ENCODE results near the gene GRIA3.

GRIA3 gene

GRCh38 chrX:123193101-123193500 lies 9.0 kb downstream of the GRIA3 start:
- no peak for DNase-seq (ENCODE audit: low read depth)

DNA sequence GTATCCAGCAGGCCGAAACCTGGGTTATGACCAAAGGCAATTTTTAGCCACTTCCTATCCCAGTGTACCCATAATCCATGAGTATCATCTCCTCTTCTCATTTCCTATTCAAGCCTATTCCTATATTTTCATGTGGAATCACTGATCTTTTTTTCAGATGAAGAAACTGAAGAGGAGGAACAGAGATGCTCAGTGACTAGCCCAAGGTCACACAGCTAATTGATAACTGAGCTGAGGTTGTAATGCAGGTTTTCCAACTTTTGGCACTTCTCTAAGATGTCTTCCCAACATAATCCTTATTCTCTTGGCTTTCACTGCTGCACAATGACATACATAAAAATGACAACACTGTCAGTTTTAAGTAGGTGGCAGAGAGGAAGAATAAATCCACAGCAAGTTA lies 15.3 kb downstream of the GRIA3 start:
- DNase-seq (ENCODE audit: low read depth): no peak

DNA sequence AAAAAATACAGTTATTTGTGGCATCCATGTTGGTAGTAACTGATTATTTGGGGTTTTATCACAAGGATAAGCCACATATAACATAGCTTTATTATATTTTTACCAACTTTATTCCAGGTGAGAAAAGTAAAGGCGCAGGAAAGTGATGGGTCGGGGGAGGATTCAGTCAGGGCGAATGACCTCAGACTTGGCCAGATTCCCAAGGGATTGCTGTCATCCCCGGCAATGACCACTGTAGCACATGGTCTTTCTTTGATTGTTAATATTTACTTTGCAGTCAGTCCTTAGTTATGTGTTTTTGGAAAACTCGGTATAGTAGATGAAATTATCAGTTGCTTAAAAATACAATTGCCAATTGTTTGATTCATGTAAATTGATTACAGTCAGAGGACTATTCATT lies 17.6 kb downstream of the GRIA3 start:
- DNase-seq (ENCODE audit: low read depth): no peak

- DNase-seq (ENCODE audit: low read depth): no peak
These were observed 18.4 kb downstream of the GRIA3 start for GRCh38 chrX:123202523-123202922.

DNA sequence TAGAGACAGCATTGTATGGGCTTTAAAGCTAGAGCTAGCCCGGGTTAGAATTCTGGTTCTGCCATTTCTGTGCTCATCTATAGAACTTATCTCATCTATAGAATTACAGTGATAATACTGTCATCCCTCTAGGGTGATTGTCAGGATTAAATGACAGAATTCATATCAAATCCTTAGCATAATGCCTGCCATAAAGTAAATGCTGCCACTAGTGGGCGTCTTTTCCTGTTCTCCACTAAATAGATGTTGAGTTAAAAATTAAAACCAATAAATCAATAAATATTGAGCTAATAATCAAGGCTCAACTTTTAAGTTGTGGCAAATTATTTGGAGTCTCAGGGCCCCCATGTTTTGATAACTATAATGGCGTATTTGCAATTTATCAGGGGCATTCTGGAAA lies 19.7 kb downstream of the GRIA3 start:
- DNase-seq (ENCODE audit: low read depth): no peak

- no peak for DNase-seq (ENCODE audit: low read depth)
These were observed 22.1 kb downstream of the GRIA3 start for GRCh38 chrX:123206176-123206575.

DNA sequence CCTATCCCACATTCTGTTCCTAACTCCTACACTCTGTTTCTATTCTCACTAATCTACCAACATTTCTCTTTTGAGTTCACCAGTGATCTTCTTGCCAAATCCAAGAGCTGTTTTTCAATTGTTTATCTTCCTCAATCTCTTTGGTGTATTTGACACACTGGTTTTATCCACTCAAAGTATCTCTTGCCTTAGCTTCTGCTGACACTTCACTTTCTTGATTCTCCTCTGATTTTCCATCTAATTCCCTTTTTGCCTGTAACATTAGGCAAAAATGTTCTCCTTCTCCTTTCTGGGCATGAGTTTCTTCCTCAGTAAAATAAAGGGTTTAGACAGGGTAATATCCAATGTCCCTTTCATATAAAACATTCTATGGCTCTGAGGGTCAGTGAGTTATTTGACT lies 26.2 kb downstream of the GRIA3 start:
- no peak for DNase-seq (ENCODE audit: low read depth)

DNA sequence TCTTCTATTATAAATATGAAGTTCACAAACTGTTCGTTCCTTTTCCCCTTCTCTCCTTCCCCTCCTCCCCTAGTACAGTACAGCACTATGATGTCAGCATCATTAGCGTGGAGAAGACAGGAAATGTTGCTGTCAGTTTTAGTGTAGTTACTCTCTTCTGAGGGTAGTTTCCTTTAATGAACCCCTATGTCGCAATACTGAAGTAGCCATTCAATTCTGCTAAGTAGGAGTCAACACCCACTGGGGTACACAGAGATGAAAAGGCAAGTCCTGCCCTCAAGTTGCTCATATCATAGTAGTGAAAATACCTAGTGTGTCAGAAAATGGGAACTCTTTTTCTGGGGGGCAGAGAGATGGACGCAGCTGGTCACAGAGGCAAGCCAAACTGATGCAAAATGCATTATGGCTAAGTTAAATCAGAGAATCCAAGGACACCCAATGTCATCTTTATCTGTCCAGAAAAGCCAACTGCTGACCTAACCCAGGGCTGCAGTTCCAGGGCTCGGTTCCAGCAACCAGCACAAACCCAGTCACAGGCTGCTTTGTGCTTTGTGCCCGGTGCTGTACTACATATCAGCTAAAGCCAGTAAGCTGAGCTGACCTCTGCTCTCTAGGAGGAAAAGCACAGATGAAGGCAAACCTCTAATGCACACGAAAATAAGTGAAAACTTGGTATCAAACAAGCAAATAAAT lies 31.5 kb downstream of the GRIA3 start:
- no peak for DNase-seq (ENCODE audit: low read depth)

DNA sequence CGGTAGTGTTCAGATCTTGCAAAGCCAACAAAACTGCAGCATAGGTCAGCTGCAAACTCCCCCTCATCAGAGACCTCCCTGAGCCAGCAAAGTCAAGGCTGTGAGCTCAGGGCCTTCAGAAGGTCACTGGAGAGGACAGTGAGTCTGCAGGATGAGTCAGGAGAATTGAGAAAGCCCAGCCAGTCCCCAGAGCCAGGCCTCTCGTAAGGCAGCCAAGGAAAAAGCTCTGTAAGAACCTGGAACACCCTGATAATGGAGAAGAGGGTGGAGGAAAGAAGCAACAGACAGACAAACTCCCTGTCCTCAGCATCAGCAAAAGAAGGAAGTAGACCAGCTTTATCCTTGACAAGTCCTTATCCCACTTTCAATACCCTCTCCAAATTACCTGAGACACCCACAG lies 33.0 kb downstream of the GRIA3 start:
- DNase-seq (ENCODE audit: low read depth): no peak

GRCh38 chrX:123217728-123218127 lies 33.6 kb downstream of the GRIA3 start:
- DNase-seq (ENCODE audit: low read depth): no peak

DNA sequence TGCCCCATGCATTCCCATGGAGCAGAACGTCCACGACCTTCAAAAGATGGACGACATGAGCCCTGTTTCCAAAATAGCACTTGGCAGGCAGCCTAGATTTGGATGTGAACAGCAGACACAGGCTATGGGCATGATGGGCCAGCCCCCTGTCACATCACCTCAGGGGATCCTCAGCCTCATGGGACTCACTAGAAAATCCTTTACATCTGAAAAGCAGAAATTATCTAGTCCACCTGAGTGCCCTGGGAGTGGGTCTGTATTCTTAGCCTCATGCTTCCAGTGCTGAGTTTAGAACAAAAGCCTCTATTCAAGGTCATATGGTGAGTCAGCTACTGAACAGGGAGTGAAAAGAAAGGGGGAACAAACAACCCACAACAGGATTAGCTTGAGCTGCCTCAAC lies 35.8 kb downstream of the GRIA3 start:
- no peak for DNase-seq (ENCODE audit: low read depth)

DNA sequence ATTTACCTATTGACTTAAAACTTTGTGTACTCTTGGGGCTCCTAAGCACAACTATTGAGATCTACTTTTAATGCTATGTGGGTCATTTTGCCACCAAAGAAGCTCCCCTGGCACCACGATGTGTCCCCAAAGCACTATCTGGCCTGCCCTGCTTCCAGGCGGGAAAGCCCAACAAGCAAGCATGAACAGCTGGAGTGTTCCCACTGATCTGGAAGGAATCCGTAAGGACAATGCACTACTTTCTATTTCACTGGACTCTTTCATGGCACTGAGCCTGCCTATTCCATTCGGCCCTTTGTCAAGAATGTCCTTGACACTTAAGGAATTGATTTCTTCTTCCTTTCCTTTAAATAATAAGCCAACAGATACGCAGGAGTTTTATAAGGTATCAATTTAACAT lies 38.8 kb downstream of the GRIA3 start:
- DNase-seq (ENCODE audit: low read depth): no peak

DNA sequence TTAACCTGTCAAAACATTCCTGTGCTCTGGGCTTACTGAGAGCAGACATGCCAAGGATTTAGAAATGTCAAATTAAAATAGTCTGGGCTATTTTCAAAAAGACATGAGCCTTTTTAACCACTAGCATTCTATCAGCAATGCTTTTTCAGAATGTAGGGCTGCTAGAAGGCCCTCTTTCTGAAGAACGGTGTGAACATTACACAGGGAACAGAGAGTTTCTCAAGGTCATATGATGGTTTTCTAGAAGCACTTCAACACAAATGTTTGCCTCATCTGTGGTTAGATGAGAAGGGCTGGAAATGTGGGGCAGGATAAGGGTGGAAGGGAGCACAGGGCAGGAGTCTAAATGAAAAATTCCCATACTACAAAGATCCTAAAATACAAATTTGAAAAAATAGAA lies 39.3 kb downstream of the GRIA3 start:
- no peak for DNase-seq (ENCODE audit: low read depth)

DNA sequence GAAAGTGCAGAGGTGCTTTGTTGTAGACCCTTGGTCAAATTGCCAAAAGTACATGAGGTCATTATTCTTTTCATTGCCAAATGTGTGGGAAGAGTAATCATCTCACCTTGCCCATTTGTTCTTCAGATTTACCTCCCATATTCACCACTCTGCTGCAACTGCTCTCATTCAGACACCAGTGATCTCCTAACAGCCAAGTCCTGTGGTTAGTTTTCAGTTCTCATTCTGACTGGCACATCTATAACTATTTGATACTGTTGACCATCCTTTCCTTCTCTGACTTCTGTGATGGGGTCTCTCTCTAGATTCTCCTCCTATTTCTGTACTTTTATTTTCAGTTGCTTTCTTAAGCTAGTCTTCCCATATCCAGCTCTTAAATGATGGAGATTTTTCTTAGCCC lies 39.8 kb downstream of the GRIA3 start:
- no peak for DNase-seq (ENCODE audit: low read depth)

GRCh38 chrX:123230798-123231197 lies 46.7 kb downstream of the GRIA3 start:
- no peak for DNase-seq (ENCODE audit: low read depth)

DNA sequence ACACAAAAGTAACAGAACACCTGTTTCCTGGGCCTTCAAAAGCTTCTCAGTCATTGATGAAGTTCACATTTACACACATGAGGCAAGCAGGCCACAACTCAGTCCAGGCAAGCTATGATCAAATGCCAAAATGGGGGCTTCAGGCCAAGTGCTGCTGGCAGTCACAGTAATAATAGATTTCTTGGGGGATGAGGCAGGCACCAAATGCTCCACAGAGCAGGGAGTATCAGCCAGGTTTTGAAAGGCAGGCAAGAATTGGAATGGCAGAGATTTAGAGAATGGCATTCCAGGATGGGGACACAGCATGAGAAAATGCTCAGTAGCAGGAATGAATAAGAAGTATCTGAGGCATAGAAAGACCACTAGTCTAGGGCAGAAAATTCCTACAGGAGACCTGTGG lies 52.8 kb downstream of the GRIA3 start:
- DNase-seq (ENCODE audit: low read depth): no peak

- no peak for DNase-seq (ENCODE audit: low read depth)
These were observed 53.2 kb downstream of the GRIA3 start for GRCh38 chrX:123237271-123237670.

- DNase-seq (ENCODE audit: low read depth): no peak
These were observed 70.4 kb downstream of the GRIA3 start for GRCh38 chrX:123254457-123254856.

DNA sequence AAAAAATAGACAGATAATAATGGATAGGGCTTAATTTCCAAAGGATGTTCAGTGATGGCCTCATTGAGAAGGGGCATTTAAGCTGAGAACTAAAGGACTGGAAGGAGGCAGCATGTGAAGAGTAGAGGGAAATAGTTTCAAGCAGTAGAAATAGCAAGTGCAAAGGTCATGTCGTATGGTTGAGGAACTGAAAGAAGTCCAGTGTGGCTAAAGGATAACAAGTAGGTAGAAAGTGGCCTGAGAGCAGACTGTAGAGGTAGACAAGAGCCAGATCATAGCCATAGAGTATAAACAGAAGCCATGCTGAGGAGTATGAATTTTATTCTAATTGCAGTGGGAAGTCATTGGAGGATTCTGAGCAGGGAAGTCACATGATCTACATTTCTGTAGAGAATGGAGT lies 72.3 kb downstream of the GRIA3 start:
- DNase-seq (ENCODE audit: low read depth): no peak

DNA sequence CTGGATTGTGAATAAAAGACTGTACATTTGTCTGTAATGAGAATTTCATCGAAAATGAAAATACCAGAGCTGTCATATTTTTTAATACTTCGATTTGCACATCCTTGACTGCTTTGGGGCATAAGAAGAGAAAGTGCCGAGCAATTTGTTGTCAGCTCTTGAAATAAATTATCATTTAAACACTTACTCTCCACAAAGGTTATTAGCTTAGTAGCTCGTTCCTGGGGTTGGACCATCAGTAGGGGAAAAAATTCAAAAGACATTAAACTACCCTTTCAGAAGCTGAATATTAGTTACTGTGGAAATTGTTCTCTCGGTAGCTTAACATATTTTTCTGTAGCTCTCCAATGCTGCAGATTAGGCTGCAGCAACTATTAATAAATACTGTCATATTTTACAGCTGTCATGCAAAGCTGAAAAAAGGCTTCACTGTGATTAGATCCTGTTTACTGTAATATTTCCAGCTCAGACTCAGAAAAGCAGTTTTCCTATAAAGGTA lies 76.9 kb downstream of the GRIA3 start:
- no peak for DNase-seq (ENCODE audit: low read depth)

DNA sequence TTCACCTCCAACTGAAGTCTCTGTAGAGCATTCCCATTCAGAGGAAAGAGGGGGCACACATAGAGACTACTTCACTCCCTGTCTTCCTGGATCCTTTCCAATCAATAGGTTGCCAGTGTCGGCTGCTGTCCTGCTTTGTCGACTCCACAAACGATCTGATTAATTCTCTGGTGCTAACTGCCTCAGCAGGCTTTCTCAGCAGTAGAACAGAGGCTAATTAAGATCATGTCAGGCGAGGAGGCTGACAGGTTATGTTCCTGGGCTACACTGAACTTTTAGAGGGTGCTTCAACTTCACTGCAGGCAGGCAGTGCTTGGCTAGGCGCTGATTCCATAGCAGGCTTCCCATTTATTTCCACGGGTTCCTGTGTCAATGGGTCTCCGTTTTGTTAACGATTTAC lies 79.2 kb downstream of the GRIA3 start:
- DNase-seq (ENCODE audit: low read depth): no peak

GRCh38 chrX:123263747-123264146 lies 79.7 kb downstream of the GRIA3 start:
- DNase-seq (ENCODE audit: low read depth): no peak

- DNase-seq (ENCODE audit: low read depth): no peak
These were observed 83.1 kb downstream of the GRIA3 start for GRCh38 chrX:123267220-123267619.

DNA sequence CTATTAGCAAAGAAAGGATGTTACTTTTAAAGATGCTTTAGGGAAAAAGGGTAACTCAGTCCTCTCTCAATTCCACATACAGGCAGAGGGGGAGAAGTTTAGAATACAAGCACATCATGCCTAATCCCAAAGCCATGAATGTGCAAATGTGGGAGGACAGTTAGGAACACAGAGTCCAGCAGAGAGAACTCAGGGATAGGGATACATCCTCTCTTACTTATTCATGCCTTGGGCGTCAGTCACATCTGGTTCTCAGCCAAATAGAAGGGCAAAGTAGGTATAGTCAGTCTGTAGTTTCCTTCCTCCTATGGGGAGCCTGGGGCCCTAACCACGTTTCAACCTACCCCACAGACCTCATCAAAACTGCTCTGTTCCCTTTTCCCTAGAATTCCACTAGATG lies 87.8 kb downstream of the GRIA3 start:
- no peak for DNase-seq (ENCODE audit: low read depth)

- no peak for DNase-seq (ENCODE audit: low read depth)
These were observed 88.6 kb downstream of the GRIA3 start for GRCh38 chrX:123272630-123273029.
